WERI-Rb-1 (cell line): ENCODE data around the gene CHST5.

ENCODE experiments used
- DNase-seq: peaks from one replicate; pipeline ENCODE4 v3.0.0-alpha.2; 2020
- H3K27ac ChIP-seq: fragments of 250-450 bp; sonication (Bioruptor Pico); 2 replicates; pipeline ENCODE4 v1.5.1; 2020; ENCODE audit warnings: mild to moderate bottlenecking, moderate library complexity
- H3K27me3 ChIP-seq: fragments of 250-450 bp; sonication (Bioruptor Pico); 2 replicates; pipeline ENCODE4 v1.5.1; 2021; ENCODE audit warnings: mild to moderate bottlenecking, low read depth, moderate library complexity; ENCODE audit not compliant: insufficient read depth, severe bottlenecking
- H3K36me3 ChIP-seq: fragments of 250-450 bp; sonication (Bioruptor Pico); 2 replicates; pipeline ENCODE4 v1.5.1; 2020; ENCODE audit warnings: mild to moderate bottlenecking, moderate library complexity
- H3K4me3 ChIP-seq: 2 replicates; pipeline ENCODE4 v1.5.1; 2011; ENCODE audit warnings: low read depth, mild to moderate bottlenecking, control low read depth, low read length
- H3K9me3 ChIP-seq: fragments of 250-450 bp; sonication (Bioruptor Pico); 2 replicates; pipeline ENCODE4 v1.5.1; 2021; ENCODE audit warnings: mild to moderate bottlenecking, moderate library complexity; ENCODE audit not compliant: severe bottlenecking
- TF ChIP-seq, protein P1 (sequence below): IDR thresholded peaks from 2 replicates; pipeline ENCODE4 v1.5.1; 2011; ENCODE audit warnings: low read depth, mild to moderate bottlenecking, control low read depth, inconsistent platforms, low read length

The CHST5 gene

DNA sequence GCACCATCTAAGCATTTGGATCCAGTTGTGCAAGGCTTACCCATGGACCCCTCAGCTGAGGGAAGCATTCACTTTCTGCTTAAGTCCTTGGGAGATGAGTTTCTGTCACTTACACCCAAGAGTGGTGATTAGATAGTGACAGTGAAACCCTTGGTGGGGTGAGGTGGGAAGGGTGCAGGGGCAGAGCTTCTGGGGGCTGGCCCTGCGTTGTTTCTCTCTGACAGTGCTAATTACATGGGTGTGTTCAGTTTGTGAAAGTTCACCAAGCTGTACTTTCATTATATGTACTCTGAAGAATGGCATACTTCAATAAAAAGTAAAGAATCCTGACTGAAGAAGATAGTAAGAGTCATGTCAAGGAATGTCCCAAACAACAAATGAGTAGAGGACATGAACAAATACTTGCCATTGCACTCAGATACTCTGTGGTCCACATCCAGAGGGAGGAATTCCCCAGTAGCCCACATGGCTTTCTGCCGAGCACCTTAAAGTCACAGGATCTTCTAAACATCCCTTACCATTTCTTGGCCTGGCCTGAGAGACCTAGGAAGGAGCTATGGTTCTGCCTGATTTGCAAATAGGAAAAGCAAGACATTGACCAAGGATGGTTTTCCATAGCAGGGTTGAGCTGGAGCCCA is 49.1 kb downstream of the CHST5 start:
- H3K4me3 ChIP-seq = no peak overlapping the region
- H3K27me3 ChIP-seq = no peaks in the 10 kb centered on the region
- TF ChIP-seq, protein P1, sequence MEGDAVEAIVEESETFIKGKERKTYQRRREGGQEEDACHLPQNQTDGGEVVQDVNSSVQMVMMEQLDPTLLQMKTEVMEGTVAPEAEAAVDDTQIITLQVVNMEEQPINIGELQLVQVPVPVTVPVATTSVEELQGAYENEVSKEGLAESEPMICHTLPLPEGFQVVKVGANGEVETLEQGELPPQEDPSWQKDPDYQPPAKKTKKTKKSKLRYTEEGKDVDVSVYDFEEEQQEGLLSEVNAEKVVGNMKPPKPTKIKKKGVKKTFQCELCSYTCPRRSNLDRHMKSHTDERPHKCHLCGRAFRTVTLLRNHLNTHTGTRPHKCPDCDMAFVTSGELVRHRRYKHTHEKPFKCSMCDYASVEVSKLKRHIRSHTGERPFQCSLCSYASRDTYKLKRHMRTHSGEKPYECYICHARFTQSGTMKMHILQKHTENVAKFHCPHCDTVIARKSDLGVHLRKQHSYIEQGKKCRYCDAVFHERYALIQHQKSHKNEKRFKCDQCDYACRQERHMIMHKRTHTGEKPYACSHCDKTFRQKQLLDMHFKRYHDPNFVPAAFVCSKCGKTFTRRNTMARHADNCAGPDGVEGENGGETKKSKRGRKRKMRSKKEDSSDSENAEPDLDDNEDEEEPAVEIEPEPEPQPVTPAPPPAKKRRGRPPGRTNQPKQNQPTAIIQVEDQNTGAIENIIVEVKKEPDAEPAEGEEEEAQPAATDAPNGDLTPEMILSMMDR = no peak
- no peaks in the 10 kb centered on the region for H3K36me3 ChIP-seq
- DNase-seq = no peak
- no peaks in the 10 kb centered on the region for H3K9me3 ChIP-seq
- H3K27ac ChIP-seq = no peak overlapping the region

DNA sequence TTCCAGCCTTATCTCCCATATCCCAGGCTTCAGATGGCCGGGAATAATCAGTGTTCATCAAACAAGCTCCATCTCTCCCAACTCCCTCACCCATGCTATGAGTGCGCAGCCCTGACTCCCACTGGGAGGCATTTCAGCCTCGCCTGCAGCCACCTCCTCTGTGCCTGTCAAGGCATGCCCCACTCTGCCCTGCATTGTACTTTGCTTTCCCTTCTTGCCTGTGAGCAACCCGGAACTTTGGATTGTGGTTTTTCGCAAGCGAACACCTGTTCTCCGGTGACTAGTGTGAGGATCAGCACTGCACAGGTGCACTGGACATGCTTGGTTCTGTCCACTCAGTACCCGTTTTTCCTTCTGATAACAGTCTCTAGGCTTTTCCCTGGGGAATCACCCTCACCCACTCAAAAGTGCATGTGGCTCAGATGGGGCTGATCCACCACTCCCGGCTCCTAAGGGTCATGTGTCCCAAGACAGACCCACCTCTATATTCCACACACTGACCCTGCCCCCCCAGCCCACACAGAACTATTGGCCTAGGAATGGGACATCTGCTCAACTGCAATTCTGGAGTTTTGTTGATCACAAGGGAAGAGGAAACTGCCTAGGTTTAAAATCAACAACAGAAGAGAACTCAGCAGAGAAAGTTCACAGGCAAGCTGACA is 49.8 kb downstream of the CHST5 start:
- no peaks in the 10 kb centered on the region for H3K36me3 ChIP-seq
- TF ChIP-seq, protein P1 = no peak
- DNase-seq = no peak
- H3K27me3 ChIP-seq = no peaks in the 10 kb centered on the region
- H3K9me3 ChIP-seq = no peaks in the 10 kb centered on the region
- no peak overlapping the region for H3K4me3 ChIP-seq
- no peak overlapping the region for H3K27ac ChIP-seq

DNA sequence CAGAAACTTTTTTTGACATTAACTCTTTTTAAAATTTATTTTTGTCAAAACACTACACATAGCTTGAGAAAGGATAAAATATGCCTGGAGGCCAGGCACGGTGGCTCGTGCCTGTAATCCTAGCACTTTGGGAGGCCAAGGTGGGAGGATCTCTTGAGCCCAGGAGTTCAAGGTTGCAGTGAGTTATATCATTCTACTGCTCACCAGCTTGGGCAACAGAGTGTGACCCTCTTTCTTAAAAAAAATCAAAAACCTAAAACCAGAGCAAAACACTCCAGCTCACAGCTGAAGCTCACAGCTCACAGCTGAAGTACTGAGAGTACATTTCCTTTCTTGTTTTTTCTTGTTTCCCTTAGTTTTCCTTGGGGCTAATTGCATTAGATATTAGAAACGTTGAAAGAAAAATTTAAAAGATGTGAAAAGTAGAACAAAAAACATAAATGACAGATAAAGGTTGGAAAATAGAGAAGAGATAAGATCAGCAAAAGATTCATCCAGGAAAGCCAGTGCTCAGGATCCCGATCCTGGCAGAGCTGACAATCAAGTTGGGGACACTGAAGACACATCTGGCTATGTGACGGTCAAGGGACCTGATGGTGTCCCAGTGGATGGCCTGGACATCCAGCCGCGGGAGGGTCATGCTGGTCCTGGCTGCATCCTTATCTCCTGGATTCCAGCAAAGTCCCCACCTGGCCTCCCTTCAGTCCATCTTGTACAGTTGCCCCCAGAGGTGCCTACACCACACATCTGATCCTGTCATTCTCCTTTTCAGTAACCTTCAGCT is 50.5 kb downstream of the CHST5 start:
- no peaks in the 10 kb centered on the region for H3K27me3 ChIP-seq
- H3K36me3 ChIP-seq = no peaks in the 10 kb centered on the region
- H3K27ac ChIP-seq = no peak overlapping the region
- H3K4me3 ChIP-seq = no peak overlapping the region
- H3K9me3 ChIP-seq = no peaks in the 10 kb centered on the region
- DNase-seq = no peak
- TF ChIP-seq, protein P1 = no peak

DNA sequence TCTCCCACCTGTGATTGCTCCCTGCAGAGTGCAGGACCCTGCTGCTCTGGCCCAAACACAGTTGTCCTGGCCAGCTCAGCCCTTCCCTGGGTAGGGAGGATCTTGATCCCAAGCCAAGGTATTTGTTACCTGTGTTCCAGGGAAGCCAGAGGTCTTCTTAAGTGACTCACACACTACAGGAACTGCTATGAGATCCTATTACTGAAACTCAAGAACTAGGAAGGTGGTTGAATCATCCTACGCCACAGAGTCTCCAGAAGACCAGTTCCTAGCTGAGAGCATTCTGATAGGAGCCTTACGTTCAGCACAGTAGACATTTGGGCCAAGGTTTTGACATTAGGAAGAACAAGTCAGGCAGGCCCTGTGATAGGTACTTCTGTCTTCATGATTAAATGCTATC is 52.7 kb downstream of the CHST5 start:
- TF ChIP-seq, protein P1 = no peak
- Histone ChIP-seq H3K36me3 (no peaks in the 10 kb centered on the region), H3K27me3 (no peaks in the 10 kb centered on the region), H3K9me3 (no peaks in the 10 kb centered on the region), H3K27ac (no peak overlapping the region), H3K4me3 (no peak overlapping the region)
- no peak for DNase-seq

DNA sequence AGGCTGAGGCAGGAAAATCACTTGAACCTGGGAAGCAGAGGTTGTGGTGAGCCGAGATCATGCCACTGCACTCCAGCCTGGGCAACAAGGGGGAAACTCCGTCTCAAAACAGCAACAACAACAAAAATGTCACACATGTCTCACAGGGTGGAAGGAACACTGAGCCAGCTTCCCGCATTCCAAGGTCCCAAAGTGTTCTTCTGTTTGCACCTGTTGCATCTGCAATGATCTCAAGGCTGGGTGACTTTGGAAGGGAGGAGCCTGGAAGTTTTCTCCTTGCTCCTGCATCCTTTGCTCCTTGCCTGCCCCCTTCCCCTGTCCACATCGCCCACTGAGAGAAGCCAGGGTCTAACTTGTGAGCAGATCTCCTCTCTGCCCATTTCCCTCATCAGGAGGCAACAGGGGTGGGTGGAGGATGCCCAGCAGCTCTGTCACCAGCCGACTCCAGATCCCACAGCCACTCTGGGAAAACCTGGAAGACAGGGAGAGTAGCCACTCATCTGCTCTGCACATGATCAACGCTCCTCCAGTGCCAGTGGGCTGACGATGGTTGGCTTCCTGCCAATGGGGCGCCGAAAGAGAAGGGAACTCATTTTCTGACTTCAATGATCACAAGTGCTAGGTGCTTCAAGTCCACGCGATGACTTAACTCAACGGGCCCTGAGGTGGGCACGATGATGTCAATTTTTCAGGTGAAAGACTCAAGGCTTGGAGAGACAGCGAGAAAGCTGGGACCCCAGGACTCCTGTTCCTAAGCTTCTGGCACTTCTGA is 53.3 kb downstream of the CHST5 start:
- no peak for DNase-seq
- Histone ChIP-seq H3K27me3 (no peaks in the 10 kb centered on the region), H3K4me3 (no peak overlapping the region), H3K9me3 (no peaks in the 10 kb centered on the region), H3K27ac (no peak overlapping the region), H3K36me3 (no peaks in the 10 kb centered on the region)
- TF ChIP-seq, protein P1 = no peak
